Large intestine (tissue), 3 donors: ENCODE measurements around the gene ZER1. TPM values are rescaled to one million over a fixed set of nuclear protein-coding genes. Genes with fewer than 3 reads are reported as not detected.
"Not testable (repeated sequence)": the region's sequence is repeated elsewhere in the genome, so short reads cannot be mapped to it uniquely, and the experiment has no call there.

Source experiments
- DNase-seq, 2 donors: peaks; one replicate each; pipeline versions ENCODE4 v3.0.0 to v3.0.0-alpha.2; 2013
- H3K27ac ChIP-seq: one replicate; pipeline ENCODE4 v1.5.1; 2013; ENCODE audit warnings: low read length
- H3K27me3 ChIP-seq: 2 replicates; pipeline ENCODE4 v1.6.1; 2013; ENCODE audit warnings: low read length; ENCODE audit not compliant: control insufficient read depth, insufficient read depth
- H3K36me3 ChIP-seq: 2 replicates; pipeline ENCODE4 v1.6.1; 2013; ENCODE audit warnings: low read length; ENCODE audit not compliant: control insufficient read depth, insufficient read depth
- H3K4me1 ChIP-seq: one replicate; pipeline ENCODE4 v1.6.1; 2013; ENCODE audit warnings: low read length; ENCODE audit not compliant: control insufficient read depth, insufficient read depth
- H3K4me3 ChIP-seq: one replicate; pipeline ENCODE4 v1.5.1; 2013; ENCODE audit warnings: low read length
- H3K9me3 ChIP-seq: one replicate; pipeline ENCODE4 v1.6.1; 2013; ENCODE audit warnings: mild to moderate bottlenecking, low read depth, low read length, moderate library complexity; ENCODE audit not compliant: control insufficient read depth
- WGBS: methylation state at CpG from one replicate; pipeline ENCODE4 v1.1.5; 2013; ENCODE audit warnings: low lambda C conversion rate; ENCODE audit not compliant: insufficient coverage; 5-methylcytosine and 5-hydroxymethylcytosine counted together
- polyA plus RNA-seq: library from polyadenylated mRNA; unstranded; fragments of 120-200 nt; gene quantifications from one replicate; pipeline ENCODE4 v1.2.1, GENCODE V29; 2013

The ZER1 gene
- polyA plus RNA-seq, 1 donor: 36.7 TPM

DNA sequence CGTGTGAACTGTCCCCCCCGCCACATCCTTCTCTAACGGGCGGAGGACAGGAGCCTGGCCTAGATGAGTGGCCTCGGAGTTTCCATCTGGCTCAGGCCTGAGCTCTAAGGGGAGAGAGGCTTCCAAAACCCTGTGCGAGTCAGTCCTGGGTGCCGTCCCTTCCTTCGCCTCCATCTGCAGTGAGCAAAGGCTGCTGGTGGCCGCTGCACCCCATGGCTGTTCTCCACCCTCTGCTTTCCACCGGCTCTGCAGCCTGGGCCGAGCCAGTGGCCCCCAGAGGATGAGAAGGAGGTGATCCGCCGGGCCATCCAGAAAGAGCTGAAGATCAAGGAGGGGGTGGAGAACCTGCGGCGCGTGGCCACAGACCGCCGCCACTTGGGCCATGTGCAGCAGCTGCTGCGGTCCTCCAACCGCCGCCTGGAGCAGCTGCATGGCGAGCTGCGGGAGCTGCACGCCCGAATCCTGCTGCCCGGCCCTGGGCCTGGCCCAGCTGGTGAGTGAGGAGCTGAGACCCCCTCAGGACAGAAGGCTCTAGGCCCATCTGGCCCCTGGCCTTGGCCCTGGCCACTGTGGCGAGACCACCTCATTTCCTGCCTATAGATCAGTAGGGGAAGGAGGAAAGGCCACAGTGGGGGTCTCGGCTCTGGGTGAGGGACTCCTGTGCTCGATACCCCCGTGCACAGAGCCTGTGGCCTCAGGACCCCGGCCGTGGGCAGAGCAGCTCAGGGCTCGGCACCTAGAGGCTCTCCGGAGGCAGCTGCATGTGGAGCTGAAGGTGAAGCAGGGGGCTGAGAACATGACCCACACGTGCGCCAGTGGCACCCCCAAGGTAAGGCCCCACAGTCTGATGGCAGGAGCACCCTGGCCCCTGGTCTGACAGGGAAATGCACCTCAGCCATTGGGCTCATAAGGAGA is 66.4 kb downstream of the ZER1 start:
- no peaks in the 10 kb centered on the region for H3K27me3 ChIP-seq
- H3K9me3 ChIP-seq: no peaks in the 10 kb centered on the region
- H3K36me3 ChIP-seq: no peaks in the 10 kb centered on the region
- DNase-seq: no peak
- no CpG with 5 or more reads among the region's 36 CpGs for WGBS
- H3K4me3 ChIP-seq: no peak overlapping the region
- H3K27ac ChIP-seq: no peak overlapping the region
- no peaks in the 10 kb centered on the region for H3K4me1 ChIP-seq

DNA sequence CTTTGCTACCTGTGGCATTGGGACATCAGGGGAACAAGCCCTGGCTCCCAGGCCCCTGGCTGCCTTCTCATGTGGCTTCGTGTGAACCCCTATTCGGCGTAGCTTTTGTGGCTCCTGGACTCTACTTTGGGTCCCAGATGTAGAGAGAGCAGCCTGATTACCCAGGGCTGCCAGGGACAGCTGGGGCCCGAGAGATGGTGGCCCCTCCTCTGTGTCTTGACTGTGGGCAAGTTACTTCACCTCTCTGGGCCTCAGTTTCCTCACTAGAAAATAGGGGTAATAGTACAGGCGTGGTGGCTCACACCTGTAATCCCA is 67.4 kb downstream of the ZER1 start:
- Histone ChIP-seq H3K4me1 (no peaks in the 10 kb centered on the region), H3K4me3 (no peak overlapping the region)

DNA sequence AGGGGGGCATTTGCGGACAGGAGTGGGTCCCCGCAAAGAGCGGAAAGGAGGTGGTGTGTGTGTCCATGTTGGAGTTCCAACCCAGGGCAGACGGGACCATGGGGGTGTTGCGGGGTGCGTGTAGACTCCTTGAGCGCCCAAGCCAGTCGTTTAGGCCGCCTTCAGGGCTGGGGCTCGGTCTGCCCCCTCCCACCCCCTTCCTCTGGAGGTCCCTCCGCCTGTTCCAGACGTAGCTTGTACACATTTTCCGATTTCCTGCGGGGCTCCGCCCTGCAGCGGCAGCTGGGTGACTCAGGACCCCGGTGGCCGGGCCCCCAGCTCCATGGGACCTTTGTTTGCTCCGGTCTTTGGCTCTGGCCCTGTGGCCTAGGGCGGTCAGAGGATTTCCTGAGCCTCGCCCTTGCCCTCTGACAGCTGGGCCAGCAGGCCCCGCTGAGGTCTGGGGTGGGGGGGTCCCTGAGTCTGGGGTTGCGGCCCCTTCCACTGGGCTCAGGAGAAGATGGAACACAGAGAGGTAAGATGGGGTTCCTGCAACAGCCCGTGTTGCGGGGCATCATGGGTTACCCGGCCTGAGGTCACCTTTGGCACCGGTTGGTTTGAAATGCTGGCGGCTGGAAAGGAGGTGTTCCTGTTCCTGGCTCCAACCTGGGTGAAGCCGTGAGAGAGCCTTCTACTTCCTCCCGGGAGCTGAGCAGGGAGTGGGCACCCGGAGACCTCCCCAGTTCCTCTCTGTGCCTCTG is 67.9 kb downstream of the ZER1 start:
- Histone ChIP-seq H3K27me3 (no peaks in the 10 kb centered on the region), H3K36me3 (no peaks in the 10 kb centered on the region), H3K4me3 (peak overlapping the region; percentile 60), H3K4me1 (no peaks in the 10 kb centered on the region), H3K27ac (no peak overlapping the region), H3K9me3 (no peaks in the 10 kb centered on the region)
- no peak for DNase-seq
- WGBS: no CpG with 5 or more reads among the region's 31 CpGs

More for the DNA sequence above, 67.4 kb downstream of the ZER1 start:
- no peaks in the 10 kb centered on the region for H3K9me3 ChIP-seq
- H3K27me3 ChIP-seq: no peaks in the 10 kb centered on the region
- no peak for DNase-seq
- H3K36me3 ChIP-seq: no peaks in the 10 kb centered on the region
- WGBS: no CpG with 5 or more reads among the region's 5 CpGs
- H3K27ac ChIP-seq: no peak overlapping the region

DNA sequence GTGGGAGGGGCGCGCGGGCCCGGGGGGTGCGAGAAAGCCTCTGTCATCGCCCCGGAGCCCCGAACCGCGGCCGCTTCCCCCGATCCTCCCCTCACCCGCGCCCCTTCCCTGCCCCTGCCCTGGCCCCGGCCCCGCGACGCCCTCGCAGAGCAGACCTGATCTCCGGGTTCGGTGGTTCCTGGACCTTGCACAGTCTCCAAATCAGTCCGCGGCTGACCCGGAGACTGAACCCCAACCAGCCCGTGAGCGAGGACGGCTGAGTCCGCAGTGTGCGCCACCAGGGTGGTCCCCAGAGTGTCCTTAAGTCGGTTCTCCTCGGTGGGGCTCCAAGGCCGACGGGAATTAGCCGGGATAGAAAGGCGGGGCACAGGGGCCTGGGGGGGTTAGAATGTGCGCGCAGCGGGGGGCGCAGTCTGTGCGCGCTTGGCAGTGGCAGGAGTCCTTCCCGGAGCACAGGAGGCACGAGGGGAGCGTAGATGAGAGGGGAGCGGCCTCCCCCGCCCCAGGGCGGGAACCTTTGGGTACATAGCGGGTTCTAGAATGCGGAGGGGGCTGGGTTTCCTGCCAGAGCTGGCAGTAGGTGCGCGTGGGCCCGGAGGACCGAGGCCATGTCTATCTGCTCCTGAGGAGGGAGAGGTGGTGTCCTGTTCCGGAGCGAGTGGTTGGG is 68.6 kb downstream of the ZER1 start:
- no peaks in the 10 kb centered on the region for H3K36me3 ChIP-seq
- no CpG with 5 or more reads among the region's 55 CpGs for WGBS
- peak overlapping the region; percentile 60 for H3K4me3 ChIP-seq
- H3K27ac ChIP-seq: no peak overlapping the region
- no peaks in the 10 kb centered on the region for H3K9me3 ChIP-seq
- H3K27me3 ChIP-seq: no peaks in the 10 kb centered on the region
- H3K4me1 ChIP-seq: no peaks in the 10 kb centered on the region
- peak in 1 of 2 donors; percentile 55 for DNase-seq

DNA sequence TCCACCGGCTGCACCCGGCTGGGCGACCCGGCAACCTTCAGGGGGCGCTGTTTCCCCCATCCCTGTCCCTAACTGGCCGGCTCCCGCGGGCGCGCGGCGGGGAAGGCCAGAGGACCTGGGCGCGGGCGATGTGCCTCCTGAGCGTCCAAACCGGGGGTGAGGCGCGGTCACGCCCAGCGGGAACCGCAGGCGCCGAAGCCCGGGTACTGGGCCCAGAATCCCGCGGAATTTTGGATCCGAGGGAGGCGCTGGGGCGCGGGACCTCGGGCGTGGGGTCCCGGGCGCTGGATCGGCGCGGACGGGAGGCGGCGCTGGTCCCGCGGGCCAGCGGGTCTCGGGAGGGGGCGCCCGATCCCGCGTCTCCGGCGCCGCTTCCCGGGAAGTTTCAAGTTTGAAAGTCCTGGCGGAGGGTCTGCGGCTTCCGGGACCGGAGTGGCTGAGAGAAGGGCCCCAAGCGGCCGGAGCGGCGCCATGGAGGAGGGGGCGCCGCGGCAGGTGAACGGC is 69.2 kb downstream of the ZER1 start, which contains the start of gene PKN3:
TSS of gene PKN3 (plus strand) at position 59 of the 504 bp plus-strand sequence. CDS start at position 472, 413 bp downstream.
- no peaks in the 10 kb centered on the region for H3K4me1 ChIP-seq
- H3K36me3 ChIP-seq: no peaks in the 10 kb centered on the region
- H3K4me3 ChIP-seq: peak within 1 kb of the TSS; percentile 60
- peak; percentile 73 to 84 for DNase-seq
- no peaks in the 10 kb centered on the region for H3K9me3 ChIP-seq
- no CpG with 5 or more reads among the region's 65 CpGs for WGBS
- H3K27me3 ChIP-seq: no peaks in the 10 kb centered on the region
- peak within 1 kb of the TSS; percentile 29 for H3K27ac ChIP-seq

DNA sequence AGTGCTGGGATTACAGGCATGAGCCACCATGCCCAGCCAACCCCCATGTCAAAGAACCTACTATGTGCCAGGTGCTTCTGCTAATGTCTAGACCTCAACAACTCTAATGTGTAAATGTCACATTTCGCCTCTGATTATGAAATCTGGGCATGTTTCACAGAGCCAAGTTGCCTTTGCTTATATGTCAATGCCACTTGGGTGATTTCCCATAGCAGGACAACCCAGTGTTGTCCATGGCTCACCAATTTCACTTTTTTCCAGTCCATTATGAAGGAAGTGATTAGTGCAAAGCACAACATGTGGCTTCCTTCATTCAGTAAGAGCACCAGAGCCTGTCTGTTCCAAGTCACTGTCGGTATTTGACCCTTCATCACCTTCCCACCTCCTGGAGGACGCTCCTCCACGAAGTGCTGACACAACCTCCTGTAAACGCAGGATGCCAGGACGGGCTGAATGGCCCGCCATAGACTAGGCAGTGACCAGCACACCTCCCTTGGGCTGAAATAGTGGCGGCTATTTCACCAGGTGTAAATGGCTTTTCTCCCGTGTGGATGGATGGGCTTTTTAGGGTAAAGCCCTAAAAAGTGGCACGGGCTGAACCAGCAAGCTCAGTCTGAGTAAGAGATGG is 70.4 kb downstream of the ZER1 start:
- H3K9me3 ChIP-seq: no peaks in the 10 kb centered on the region

DNA sequence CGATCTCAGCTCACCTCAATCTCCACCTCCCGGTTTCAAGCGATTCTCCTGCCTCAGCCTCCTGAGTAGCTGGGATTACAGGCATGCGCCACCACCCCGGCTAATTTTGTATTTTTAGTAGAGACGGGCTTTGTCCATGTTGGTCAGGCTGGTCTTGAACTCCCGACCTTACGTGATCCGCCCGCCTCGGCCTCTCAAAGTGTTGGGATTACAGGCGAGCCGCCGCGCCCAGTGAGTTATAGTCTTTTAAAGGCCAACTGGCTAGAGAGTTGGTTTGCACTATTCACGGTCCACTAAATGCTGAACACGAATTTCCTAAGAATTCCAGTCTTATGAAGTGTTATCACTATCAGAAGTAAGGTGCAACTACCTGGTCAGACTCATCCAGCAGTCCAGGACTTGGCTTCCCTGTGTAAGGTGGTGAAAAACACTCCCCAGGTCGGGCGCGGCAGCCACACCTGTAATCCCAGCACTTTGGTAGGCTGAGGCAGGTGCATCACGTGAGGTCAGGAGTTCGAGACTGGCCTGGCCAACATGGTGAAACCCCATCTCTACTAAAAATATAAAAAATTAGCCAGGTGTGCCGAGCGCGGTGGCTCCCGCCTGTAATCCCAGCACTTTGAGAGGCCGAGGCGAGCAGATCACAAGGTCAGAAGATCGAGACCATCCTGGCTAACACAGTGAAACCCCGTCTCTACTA is 72.5 kb downstream of the ZER1 start:
- H3K4me1 ChIP-seq, H3K9me3 ChIP-seq, H3K27me3 ChIP-seq, H3K4me3 ChIP-seq, H3K27ac ChIP-seq, DNase-seq: not testable (repeated sequence)
- no CpG with 5 or more reads among the region's 30 CpGs for WGBS
- peaks cover 17% of the 10 kb centered on the region for H3K36me3 ChIP-seq

More for the DNA sequence above, 70.4 kb downstream of the ZER1 start:
- Histone ChIP-seq H3K4me3 (no peak overlapping the region), H3K27ac (no peak overlapping the region), H3K36me3 (peaks cover 7% of the 10 kb centered on the region), H3K27me3 (no peaks in the 10 kb centered on the region), H3K4me1 (no peaks in the 10 kb centered on the region)
- WGBS: no CpG with 5 or more reads among the region's 10 CpGs
- DNase-seq: no peak

DNA sequence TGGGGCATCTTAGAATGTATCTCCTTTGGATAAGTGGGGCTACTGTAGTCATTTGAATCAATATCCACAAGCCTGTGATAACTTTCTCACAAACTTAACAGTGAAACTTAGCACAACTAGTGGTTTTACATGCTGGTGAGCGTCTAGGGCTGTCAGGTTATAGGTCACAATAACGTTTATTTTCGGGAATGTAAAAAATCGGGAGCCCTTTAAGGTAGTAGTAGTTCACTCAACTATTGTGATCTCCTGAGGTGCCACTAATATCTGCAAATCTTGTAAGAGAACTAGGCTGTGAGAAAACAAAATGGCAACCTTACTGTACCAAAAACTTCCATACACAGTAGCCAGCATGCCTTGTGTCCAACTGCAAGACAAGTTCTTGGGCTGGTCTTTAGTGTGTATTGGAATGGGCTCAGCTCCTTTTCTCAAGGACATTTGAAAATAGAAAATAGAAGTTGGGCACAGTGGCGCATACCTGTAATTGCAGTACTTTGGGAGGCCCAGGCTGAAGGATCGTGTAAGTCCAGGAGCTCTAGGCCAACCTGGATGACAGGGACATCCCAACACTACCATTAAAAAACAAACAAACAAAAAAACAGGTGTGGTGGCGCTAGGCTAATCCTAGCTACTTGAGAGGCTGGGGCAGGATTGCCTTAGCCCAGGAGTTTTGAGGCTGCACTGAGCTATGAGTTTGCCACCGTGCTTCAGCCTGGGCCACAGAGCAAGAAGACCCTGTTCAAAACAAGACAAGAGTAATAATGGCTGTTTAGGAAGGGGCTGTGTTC is 74.6 kb downstream of the ZER1 start:
- Histone ChIP-seq H3K4me3 (no peak overlapping the region), H3K4me1 (no peaks in the 10 kb centered on the region), H3K36me3 (peaks cover 38% of the 10 kb centered on the region), H3K27me3 (no peaks in the 10 kb centered on the region), H3K9me3 (no peaks in the 10 kb centered on the region), H3K27ac (no peak overlapping the region)
- DNase-seq: no peak
- WGBS: no CpG with 5 or more reads among the region's 8 CpGs

DNA sequence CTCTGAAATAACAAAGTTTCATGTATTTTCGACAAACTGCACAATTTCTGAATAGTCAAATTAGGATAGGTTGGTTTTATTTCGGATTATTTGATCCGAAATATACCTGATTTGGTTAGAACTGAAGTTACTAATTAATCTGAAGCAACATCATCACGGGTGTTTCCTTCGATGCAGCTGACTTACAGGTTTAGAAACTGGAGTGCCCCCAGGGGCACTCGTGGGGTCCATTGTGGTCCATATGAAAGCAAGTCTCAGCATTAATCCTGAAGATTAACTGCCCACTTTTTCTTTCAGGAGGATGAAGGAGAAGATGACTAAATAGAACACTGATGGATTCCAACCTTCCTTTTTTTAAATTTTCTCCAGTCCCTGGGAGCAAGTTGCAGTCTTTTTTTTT is 77.4 kb downstream of the ZER1 start:
- H3K36me3 ChIP-seq: peaks cover 47% of the 10 kb centered on the region
- no peaks in the 10 kb centered on the region for H3K4me1 ChIP-seq
- H3K4me3 ChIP-seq: no peak overlapping the region
- no peaks in the 10 kb centered on the region for H3K27me3 ChIP-seq
- DNase-seq: no peak
- no peaks in the 10 kb centered on the region for H3K9me3 ChIP-seq
- H3K27ac ChIP-seq: no peak overlapping the region
- 100% methylated on average over 3 of the region's 6 CpGs for WGBS
